HL-60 (cell line): Measurements from ENCODE around the gene CREB3L1.

ENCODE experiments used
- CTCF ChIP-seq: IDR thresholded peaks from one replicate; pipeline ENCODE4 v1.5.1; 2011; ENCODE audit warnings: low read length, control low read depth, inconsistent platforms; ENCODE audit not compliant: insufficient read depth
- GABPA ChIP-seq: IDR thresholded peaks from 2 replicates; pipeline ENCODE4 v1.6.1; 2012; ENCODE audit warnings: low read depth

- TF ChIP-seq GABPA, result no peak
- TF ChIP-seq CTCF, result no peak
Measured at GRCh38 chr11:46285594-46286033, 8.2 kb downstream of the CREB3L1 start.
